HEK293 (cell line): ENCODE data around the gene CAPN15.

Experiments
- MEIS1 ChIP-seq: sonication (generic); formaldehyde crosslinking; IDR thresholded peaks from 2 replicates; pipeline ENCODE4 v1.8.1; 2022; ENCODE audit warnings: missing genetic modification reagents, mild to moderate bottlenecking, borderline replicate concordance
- OSR2 ChIP-seq: fragments of 450-650 bp; formaldehyde crosslinking; IDR thresholded peaks from 2 replicates; pipeline ENCODE4 v1.5.1; 2016; ENCODE audit warnings: missing biosample characterization, missing genetic modification characterization
- SP2 ChIP-seq: fragments of 450-650 bp; formaldehyde crosslinking; IDR thresholded peaks from 2 replicates; pipeline ENCODE4 v1.5.1; 2016; ENCODE audit warnings: missing biosample characterization, missing genetic modification characterization
- ZBTB1 ChIP-seq: fragments of 450-650 bp; formaldehyde crosslinking; IDR thresholded peaks from 2 replicates; pipeline ENCODE4 v1.5.1; 2016; ENCODE audit warnings: missing biosample characterization, missing genetic modification characterization
- ZBTB48 ChIP-seq: fragments of 450-650 bp; formaldehyde crosslinking; IDR thresholded peaks from 2 replicates; pipeline ENCODE4 v1.5.1; 2016; ENCODE audit warnings: missing biosample characterization, missing genetic modification characterization
- ZNF341 ChIP-seq: fragments of 450-650 bp; formaldehyde crosslinking; IDR thresholded peaks from 2 replicates; pipeline ENCODE4; 2016; ENCODE audit warnings: low read depth, missing biosample characterization, missing genetic modification characterization
- ZNF366 ChIP-seq: fragments of 450-650 bp; formaldehyde crosslinking; conservative IDR thresholded peaks from 2 replicates; pipeline ENCODE4 v1.5.1; 2016; ENCODE audit warnings: missing biosample characterization, missing genetic modification characterization
- ZNF473 ChIP-seq: fragments of 450-650 bp; formaldehyde crosslinking; IDR thresholded peaks from 2 replicates; pipeline ENCODE4 v1.5.1; 2017; ENCODE audit warnings: missing biosample characterization, missing genetic modification characterization
- ZNF600 ChIP-seq: fragments of 450-650 bp; formaldehyde crosslinking; IDR thresholded peaks from 2 replicates; pipeline ENCODE4 v1.5.1; 2016; ENCODE audit warnings: missing biosample characterization, missing genetic modification characterization
- ZNF610 ChIP-seq: fragments of 450-650 bp; formaldehyde crosslinking; IDR thresholded peaks from 2 replicates; pipeline ENCODE4 v1.5.1; 2016; ENCODE audit warnings: missing biosample characterization, missing genetic modification characterization, borderline replicate concordance
- ZNF660 ChIP-seq: fragments of 450-650 bp; IDR thresholded peaks from 2 replicates; pipeline ENCODE4 v1.5.1; 2018; ENCODE audit warnings: missing biosample characterization, mild to moderate bottlenecking, missing genetic modification characterization
- ZSCAN23 ChIP-seq: fragments of 450-650 bp; formaldehyde crosslinking; IDR thresholded peaks from 2 replicates; pipeline ENCODE4 v1.5.1; 2016; ENCODE audit warnings: missing biosample characterization, missing genetic modification characterization
- TF ChIP-seq, protein P1 (sequence below): fragments of 450-650 bp; formaldehyde crosslinking; IDR thresholded peaks from 2 replicates; pipeline ENCODE4 v1.5.1; 2016; ENCODE audit warnings: missing biosample characterization, missing genetic modification characterization, borderline replicate concordance
- TF ChIP-seq, protein P2 (sequence below): fragments of 450-650 bp; formaldehyde crosslinking; IDR thresholded peaks from 2 replicates; pipeline ENCODE4 v1.5.1; 2016; ENCODE audit warnings: missing biosample characterization, missing genetic modification characterization
- TF ChIP-seq, protein P3 (sequence below): fragments of 450-650 bp; formaldehyde crosslinking; optimal IDR thresholded peaks from 2 replicates; pipeline ENCODE3; 2016; ENCODE audit warnings: missing biosample characterization, mild to moderate bottlenecking, missing genetic modification characterization
- TF ChIP-seq, protein P4 (sequence below): fragments of 450-650 bp; formaldehyde crosslinking; IDR thresholded peaks from 2 replicates; pipeline ENCODE4 v1.5.1; 2016; ENCODE audit warnings: missing biosample characterization, missing genetic modification characterization
- TF ChIP-seq, protein P5 (sequence below): fragments of 450-650 bp; formaldehyde crosslinking; IDR thresholded peaks from 2 replicates; pipeline ENCODE4 v1.5.1; 2016; ENCODE audit warnings: missing biosample characterization, missing genetic modification characterization, low read depth
- TF ChIP-seq, protein P6 (sequence below): fragments of 450-650 bp; formaldehyde crosslinking; IDR thresholded peaks from 2 replicates; pipeline ENCODE4 v1.5.1; 2016; ENCODE audit warnings: missing biosample characterization, missing genetic modification characterization
- TF ChIP-seq, protein P7 (sequence below): fragments of 450-650 bp; IDR thresholded peaks from 2 replicates; pipeline ENCODE4 v1.5.1; 2018; ENCODE audit warnings: missing biosample characterization, mild to moderate bottlenecking, missing genetic modification characterization

The CAPN15 gene

DNA sequence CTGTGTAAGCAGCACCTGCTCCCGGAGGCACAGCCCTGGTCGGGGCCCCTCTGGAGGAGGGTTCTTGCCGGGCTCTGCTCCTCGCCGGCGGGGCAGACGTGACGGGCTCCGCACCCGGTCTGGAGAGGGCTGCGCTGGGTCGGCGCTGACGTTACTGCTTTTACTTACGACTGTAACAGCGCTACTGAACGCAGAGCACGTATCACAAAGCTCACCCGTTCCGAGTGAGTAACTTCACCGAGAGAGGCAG, 61.1 kb downstream of the CAPN15 start (continued):
- TF ChIP-seq ZBTB48 (tag by site-specific recombination) (no peak), ZNF660 (tag by site-specific recombination) (no peak), ZNF366 (tag by site-specific recombination) (no peak), ZNF341 (tag by site-specific recombination) (peak; percentile 13; the same call in 1 of the 2 replicates), OSR2 (tag by site-specific recombination) (no peak), MEIS1 (CRISPR knock-in tag) (no peak), ZBTB1 (tag by site-specific recombination) (no peak), ZNF600 (peak; percentile 97), ZNF473 (tag by site-specific recombination) (no peak), ZNF610 (no peak), SP2 (peak; percentile 54), ZSCAN23 (tag by site-specific recombination) (no peak)
- TF ChIP-seq, protein P1, sequence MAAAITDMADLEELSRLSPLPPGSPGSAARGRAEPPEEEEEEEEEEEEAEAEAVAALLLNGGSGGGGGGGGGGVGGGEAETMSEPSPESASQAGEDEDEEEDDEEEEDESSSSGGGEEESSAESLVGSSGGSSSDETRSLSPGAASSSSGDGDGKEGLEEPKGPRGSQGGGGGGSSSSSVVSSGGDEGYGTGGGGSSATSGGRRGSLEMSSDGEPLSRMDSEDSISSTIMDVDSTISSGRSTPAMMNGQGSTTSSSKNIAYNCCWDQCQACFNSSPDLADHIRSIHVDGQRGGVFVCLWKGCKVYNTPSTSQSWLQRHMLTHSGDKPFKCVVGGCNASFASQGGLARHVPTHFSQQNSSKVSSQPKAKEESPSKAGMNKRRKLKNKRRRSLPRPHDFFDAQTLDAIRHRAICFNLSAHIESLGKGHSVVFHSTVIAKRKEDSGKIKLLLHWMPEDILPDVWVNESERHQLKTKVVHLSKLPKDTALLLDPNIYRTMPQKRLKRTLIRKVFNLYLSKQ = no peak
- TF ChIP-seq, protein P2, sequence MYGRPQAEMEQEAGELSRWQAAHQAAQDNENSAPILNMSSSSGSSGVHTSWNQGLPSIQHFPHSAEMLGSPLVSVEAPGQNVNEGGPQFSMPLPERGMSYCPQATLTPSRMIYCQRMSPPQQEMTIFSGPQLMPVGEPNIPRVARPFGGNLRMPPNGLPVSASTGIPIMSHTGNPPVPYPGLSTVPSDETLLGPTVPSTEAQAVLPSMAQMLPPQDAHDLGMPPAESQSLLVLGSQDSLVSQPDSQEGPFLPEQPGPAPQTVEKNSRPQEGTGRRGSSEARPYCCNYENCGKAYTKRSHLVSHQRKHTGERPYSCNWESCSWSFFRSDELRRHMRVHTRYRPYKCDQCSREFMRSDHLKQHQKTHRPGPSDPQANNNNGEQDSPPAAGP (tag by site-specific recombination) = no peak
- TF ChIP-seq, protein P3, sequence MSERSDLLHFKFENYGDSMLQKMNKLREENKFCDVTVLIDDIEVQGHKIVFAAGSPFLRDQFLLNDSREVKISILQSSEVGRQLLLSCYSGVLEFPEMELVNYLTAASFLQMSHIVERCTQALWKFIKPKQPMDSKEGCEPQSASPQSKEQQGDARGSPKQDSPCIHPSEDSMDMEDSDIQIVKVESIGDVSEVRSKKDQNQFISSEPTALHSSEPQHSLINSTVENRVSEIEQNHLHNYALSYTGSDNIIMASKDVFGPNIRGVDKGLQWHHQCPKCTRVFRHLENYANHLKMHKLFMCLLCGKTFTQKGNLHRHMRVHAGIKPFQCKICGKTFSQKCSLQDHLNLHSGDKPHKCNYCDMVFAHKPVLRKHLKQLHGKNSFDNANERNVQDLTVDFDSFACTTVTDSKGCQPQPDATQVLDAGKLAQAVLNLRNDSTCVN (tag by site-specific recombination) = peak; percentile 61
- TF ChIP-seq, protein P4, sequence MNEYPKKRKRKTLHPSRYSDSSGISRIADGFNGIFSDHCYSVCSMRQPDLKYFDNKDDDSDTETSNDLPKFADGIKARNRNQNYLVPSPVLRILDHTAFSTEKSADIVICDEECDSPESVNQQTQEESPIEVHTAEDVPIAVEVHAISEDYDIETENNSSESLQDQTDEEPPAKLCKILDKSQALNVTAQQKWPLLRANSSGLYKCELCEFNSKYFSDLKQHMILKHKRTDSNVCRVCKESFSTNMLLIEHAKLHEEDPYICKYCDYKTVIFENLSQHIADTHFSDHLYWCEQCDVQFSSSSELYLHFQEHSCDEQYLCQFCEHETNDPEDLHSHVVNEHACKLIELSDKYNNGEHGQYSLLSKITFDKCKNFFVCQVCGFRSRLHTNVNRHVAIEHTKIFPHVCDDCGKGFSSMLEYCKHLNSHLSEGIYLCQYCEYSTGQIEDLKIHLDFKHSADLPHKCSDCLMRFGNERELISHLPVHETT (tag by site-specific recombination) = no peak
- TF ChIP-seq, protein P5, sequence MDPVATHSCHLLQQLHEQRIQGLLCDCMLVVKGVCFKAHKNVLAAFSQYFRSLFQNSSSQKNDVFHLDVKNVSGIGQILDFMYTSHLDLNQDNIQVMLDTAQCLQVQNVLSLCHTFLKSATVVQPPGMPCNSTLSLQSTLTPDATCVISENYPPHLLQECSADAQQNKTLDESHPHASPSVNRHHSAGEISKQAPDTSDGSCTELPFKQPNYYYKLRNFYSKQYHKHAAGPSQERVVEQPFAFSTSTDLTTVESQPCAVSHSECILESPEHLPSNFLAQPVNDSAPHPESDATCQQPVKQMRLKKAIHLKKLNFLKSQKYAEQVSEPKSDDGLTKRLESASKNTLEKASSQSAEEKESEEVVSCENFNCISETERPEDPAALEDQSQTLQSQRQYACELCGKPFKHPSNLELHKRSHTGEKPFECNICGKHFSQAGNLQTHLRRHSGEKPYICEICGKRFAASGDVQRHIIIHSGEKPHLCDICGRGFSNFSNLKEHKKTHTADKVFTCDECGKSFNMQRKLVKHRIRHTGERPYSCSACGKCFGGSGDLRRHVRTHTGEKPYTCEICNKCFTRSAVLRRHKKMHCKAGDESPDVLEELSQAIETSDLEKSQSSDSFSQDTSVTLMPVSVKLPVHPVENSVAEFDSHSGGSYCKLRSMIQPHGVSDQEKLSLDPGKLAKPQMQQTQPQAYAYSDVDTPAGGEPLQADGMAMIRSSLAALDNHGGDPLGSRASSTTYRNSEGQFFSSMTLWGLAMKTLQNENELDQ (tag by site-specific recombination) = no peak
- TF ChIP-seq, protein P6, sequence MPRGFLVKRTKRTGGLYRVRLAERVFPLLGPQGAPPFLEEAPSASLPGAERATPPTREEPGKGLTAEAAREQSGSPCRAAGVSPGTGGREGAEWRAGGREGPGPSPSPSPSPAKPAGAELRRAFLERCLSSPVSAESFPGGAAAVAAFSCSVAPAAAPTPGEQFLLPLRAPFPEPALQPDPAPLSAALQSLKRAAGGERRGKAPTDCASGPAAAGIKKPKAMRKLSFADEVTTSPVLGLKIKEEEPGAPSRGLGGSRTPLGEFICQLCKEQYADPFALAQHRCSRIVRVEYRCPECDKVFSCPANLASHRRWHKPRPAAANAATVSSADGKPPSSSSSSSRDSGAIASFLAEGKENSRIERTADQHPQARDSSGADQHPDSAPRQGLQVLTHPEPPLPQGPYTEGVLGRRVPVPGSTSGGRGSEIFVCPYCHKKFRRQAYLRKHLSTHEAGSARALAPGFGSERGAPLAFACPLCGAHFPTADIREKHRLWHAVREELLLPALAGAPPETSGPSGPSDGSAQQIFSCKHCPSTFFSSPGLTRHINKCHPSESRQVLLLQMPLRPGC (tag by site-specific recombination) = 0 out of 2 replicates have a peak, but pooled peaks have one; percentile 5
- TF ChIP-seq, protein P7, sequence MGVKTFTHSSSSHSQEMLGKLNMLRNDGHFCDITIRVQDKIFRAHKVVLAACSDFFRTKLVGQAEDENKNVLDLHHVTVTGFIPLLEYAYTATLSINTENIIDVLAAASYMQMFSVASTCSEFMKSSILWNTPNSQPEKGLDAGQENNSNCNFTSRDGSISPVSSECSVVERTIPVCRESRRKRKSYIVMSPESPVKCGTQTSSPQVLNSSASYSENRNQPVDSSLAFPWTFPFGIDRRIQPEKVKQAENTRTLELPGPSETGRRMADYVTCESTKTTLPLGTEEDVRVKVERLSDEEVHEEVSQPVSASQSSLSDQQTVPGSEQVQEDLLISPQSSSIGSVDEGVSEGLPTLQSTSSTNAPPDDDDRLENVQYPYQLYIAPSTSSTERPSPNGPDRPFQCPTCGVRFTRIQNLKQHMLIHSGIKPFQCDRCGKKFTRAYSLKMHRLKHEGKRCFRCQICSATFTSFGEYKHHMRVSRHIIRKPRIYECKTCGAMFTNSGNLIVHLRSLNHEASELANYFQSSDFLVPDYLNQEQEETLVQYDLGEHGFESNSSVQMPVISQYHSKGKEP = no peak
- TF ChIP-seq, all 188 proteins: peak for 6
